T-cell (primary cell): ENCODE results near the gene ATP6V0E1. TPM values are rescaled to one million over a fixed set of nuclear protein-coding genes. Genes with fewer than 3 reads are reported as not detected.
A peak's percentile ranks its signal among the peaks of the same experiment; 100 is the strongest.
"Not testable (repeated sequence)": the region's sequence is repeated elsewhere in the genome, so short reads cannot be mapped to it uniquely, and the experiment has no call there.

Source experiments
- ATAC-seq, 4 experiments: fragments of 200-7000 bp in 3 of 4; fragments of 150-1000 bp in 1 of 4; cut with Tn5 transposase; replicated peaks in 1 of 4; 1 replicate in 3 of 4; 2 replicates in 1 of 4; pipeline ENCODE4 v1.10.0; 2021; ENCODE audit warnings: moderate library complexity in 3 of 4, mild to moderate bottlenecking in 2 of 4, moderate number of reproducible peaks in 1 of 4
- CTCF ChIA-PET, 2 donors: fragments of 300-600 bp; sonication (Branson Sonifier 250); formaldehyde crosslinking; loops; one replicate each; lab custom pipeline; 2022; ENCODE audit warnings: antibody characterized with exemption in 2 of 2; lab: Charles Lee
- POLR2A ChIA-PET, 2 donors: fragments of 300-600 bp; sonication (Branson Sonifier 250); formaldehyde crosslinking; loops; one replicate each; lab custom pipeline; 2022; ENCODE audit warnings: antibody characterized with exemption in 2 of 2; lab: Charles Lee
- DNase-seq, 35 experiments: peaks; one replicate each; pipeline versions ENCODE4 v3.0.0 to v3.0.0-alpha.2; 2013 to 2023
- H3K27ac ChIP-seq: one replicate; pipeline ENCODE4 v1.5.1; 2013; ENCODE audit warnings: low read length
- H3K27me3 ChIP-seq, 2 experiments: replicated peaks in 1 of 2; 1 replicate in 1 of 2; 2 replicates in 1 of 2; pipeline versions ENCODE4 v1.6.1 to v1.7.0; 2013; ENCODE audit warnings: low read length in 1 of 2, mixed read lengths in 1 of 2; ENCODE audit not compliant: control insufficient read depth in 2 of 2, insufficient read depth in 2 of 2; ENCODE audit errors: extremely low read depth in 1 of 2
- H3K36me3 ChIP-seq, 2 donors: 1 replicate in 1 of 2; 2 replicates in 1 of 2; pipeline versions ENCODE4 v1.6.1 to v1.7.0; 2013; ENCODE audit warnings: low read length in 1 of 2; ENCODE audit not compliant: control insufficient read depth in 2 of 2, insufficient read depth in 1 of 2; ENCODE audit errors: extremely low read depth in 1 of 2
- H3K4me1 ChIP-seq, 2 experiments: 1 replicate in 1 of 2; 2 replicates in 1 of 2; pipeline versions ENCODE4 v1.6.1 to v1.7.0; 2013; ENCODE audit warnings: low read length in 2 of 2, mixed read lengths in 1 of 2; ENCODE audit not compliant: insufficient read depth in 2 of 2, control insufficient read depth in 1 of 2; ENCODE audit errors: extremely low read depth in 1 of 2
- H3K4me3 ChIP-seq, 2 donors: 1 replicate in 1 of 2; 2 replicates in 1 of 2; pipeline versions ENCODE4 v1.5.1 to v1.7.0; 2013; ENCODE audit warnings: mild to moderate bottlenecking in 2 of 2, low read length in 1 of 2, moderate library complexity in 1 of 2; ENCODE audit not compliant: control insufficient read depth in 1 of 2; ENCODE audit errors: extremely low read depth in 1 of 2
- H3K9me3 ChIP-seq: 2 replicates; pipeline ENCODE4 v1.7.0; 2013
- H3K27ac Mint-ChIP-seq, 2 donors: one replicate each; pipeline ENCODE4 v1.8.0; 2020 to 2021; ENCODE audit warnings: mild to moderate bottlenecking in 2 of 2, mixed read lengths in 2 of 2
- H3K27me3 Mint-ChIP-seq, 2 donors: one replicate each; pipeline ENCODE4 v1.8.0; 2021 to 2022; ENCODE audit warnings: mixed read lengths in 2 of 2
- H3K36me3 Mint-ChIP-seq: one replicate; pipeline ENCODE4 v1.8.0; 2021; ENCODE audit warnings: mixed read lengths
- H3K4me1 Mint-ChIP-seq, 3 donors: one replicate each; pipeline ENCODE4 v1.8.0; 2020 to 2022; ENCODE audit warnings: mixed read lengths in 3 of 3, mild to moderate bottlenecking in 1 of 3
- H3K4me3 Mint-ChIP-seq, 3 donors: one replicate each; pipeline ENCODE4 v1.8.0; 2020 to 2022; ENCODE audit warnings: mild to moderate bottlenecking in 3 of 3, mixed read lengths in 3 of 3, moderate library complexity in 3 of 3
- H3K9me3 Mint-ChIP-seq, 3 donors: one replicate each; pipeline ENCODE4 v1.8.0; 2020 to 2022; ENCODE audit warnings: mixed read lengths in 3 of 3
- WGBS: methylation state at CpG from one replicate; pipeline ENCODE4 v1.1.5; 2013; ENCODE audit warnings: missing lambda C conversion rate; ENCODE audit not compliant: insufficient coverage; 5-methylcytosine and 5-hydroxymethylcytosine counted together
- total RNA-seq, 35 experiments: library from RNA in 6 of 35; stranded (reverse) in 6 of 35; fragments of 120-200 nt in 1 of 35; gene quantifications; one replicate each; pipeline versions ENCODE4 v1.2.1 to v1.2.4 and lab custom pipeline; 2013 to 2026

ATP6V0E1 gene
- total RNA-seq, 5 donors from 2014 or later (not counting 1 experiment from before 2014, with no cell fraction given) = 81.6 to 156 (median 132) TPM

DNA sequence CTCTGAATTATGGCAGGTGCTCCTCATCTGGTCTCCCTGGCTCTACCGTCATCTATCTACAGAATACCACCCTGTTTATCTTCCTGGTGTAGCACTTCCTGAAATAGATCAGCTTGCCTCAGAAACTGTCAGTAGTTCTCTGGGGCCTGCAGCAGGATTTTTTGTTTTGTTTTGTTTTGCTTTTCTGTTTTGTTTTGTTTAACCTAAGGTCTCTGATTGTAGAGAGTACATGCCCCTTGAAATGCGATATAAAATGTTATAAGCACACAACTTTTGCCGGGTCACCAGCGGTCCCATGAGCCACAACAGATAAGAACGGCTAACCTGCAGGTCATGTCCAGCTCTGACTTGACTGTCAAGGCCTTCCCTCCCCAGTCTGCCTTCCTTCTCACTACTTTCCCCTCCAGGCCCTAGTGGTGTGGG lies 45.9 kb downstream of the ATP6V0E1 start:
- POLR2A ChIA-PET = no interaction called here
- H3K4me1 ChIP-seq = peaks cover 12 to 23% of the 10 kb centered on the region in 2 experiments
- CTCF ChIA-PET = interaction anchor here in 1 of 2 donors (0.5 to 1.0 kb wide), 2 partner anchors 29 to 50 kb away, joined by 3 read pairs; no protein-coding TSS in a partner anchor
- Mint-ChIP-seq H3K9me3 (no peaks in the 10 kb centered on the region), H3K27me3 (no peaks in the 10 kb centered on the region), H3K36me3 (peaks cover 5% of the 10 kb centered on the region), H3K4me3 (no peak overlapping the region), H3K4me1 (peaks cover 13 to 27% (median 19%) of the 10 kb centered on the region in 3 donors), H3K27ac (no peak overlapping the region)
- no peaks in the 10 kb centered on the region for H3K36me3 ChIP-seq
- WGBS = 84% methylated on average over 3 of the region's 5 CpGs
- ATAC-seq (peak; percentile 57 to 75 (median 68)), DNase-seq (peak in 1 of 35 experiments; percentile 21)
- no peaks in the 10 kb centered on the region for H3K9me3 ChIP-seq
- no peaks in the 10 kb centered on the region for H3K27me3 ChIP-seq
- peak overlapping the region; percentile 25 for H3K27ac ChIP-seq
- H3K4me3 ChIP-seq = no peak overlapping the region

DNA sequence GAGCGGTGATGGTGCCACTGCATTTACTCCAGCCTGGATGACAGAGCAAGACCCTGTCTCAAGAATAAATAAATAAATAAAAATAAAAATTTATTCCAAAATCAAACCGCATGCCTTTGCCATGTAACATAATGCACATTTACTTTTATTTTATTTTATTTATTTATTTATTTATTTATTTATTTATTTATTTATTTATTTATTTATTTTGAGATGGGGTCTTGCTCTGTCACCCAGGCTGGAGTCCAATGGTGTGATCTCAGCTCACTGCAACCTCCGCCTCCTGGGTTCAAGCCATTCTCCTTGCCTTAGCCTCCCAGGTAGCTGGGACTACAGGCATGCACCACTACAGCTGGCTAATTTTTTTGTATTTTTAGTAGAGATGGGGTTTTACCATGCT lies 48.5 kb downstream of the ATP6V0E1 start:
- CTCF ChIA-PET = interaction anchor here (0.7 to 1.0 kb wide), 2 partner anchors 10 to 157 kb away, joined by 4 to 12 read pairs; no protein-coding TSS in a partner anchor

DNA sequence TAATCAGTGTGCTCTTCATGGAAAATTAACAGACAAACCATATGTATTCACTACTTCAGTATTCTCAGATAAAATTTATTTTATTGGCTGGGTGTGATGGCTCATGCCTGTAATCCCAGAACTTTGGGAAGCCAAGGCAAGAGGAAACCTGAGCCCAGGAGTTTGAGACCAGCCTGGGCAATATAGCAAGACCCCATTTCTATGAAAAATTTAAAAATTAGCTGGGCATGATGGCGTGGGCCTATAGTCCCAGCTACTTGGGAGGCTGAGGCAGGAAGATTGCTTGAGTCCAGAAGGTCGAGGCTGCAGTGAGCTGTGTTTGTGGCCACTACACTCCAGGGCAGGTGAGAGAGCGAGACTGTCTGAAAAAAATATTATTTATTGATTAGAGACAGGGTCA lies 49.2 kb downstream of the ATP6V0E1 start:
- no peaks in the 10 kb centered on the region for H3K27me3 Mint-ChIP-seq
- H3K4me1 Mint-ChIP-seq = peaks cover 44 to 47% (median 45%) of the 10 kb centered on the region in 3 donors
- ChIA-PET POLR2A (no interaction called here), CTCF (no interaction called here)
- no peak overlapping the region for H3K4me3 Mint-ChIP-seq
- H3K36me3 Mint-ChIP-seq = peaks cover 17% of the 10 kb centered on the region
- DNase-seq (no peak), ATAC-seq (no peak)
- Histone ChIP-seq H3K4me1 (peaks cover 26 to 46% of the 10 kb centered on the region in 2 experiments), H3K4me3 (no peak overlapping the region), H3K36me3 (no peaks in the 10 kb centered on the region), H3K9me3 (no peaks in the 10 kb centered on the region), H3K27me3 (no peaks in the 10 kb centered on the region), H3K27ac (no peak overlapping the region)
- peak overlapping the region; percentile 96 to 99 for H3K27ac Mint-ChIP-seq
- WGBS = 100% methylated on average over 2 of the region's 3 CpGs
- no peaks in the 10 kb centered on the region for H3K9me3 Mint-ChIP-seq

More for the DNA sequence above, 48.5 kb downstream of the ATP6V0E1 start:
- DNase-seq, ATAC-seq, POLR2A ChIA-PET, H3K27ac ChIP-seq, H3K9me3 Mint-ChIP-seq, H3K27me3 Mint-ChIP-seq, H3K4me3 Mint-ChIP-seq, H3K4me3 ChIP-seq, H3K36me3 ChIP-seq, H3K9me3 ChIP-seq, H3K27me3 ChIP-seq: not testable (repeated sequence)
- H3K4me1 Mint-ChIP-seq = peaks cover 39 to 41% (median 41%) of the 10 kb centered on the region in 3 donors
- H3K36me3 Mint-ChIP-seq = peaks cover 17% of the 10 kb centered on the region
- peak overlapping the region; percentile 96 to 99 for H3K27ac Mint-ChIP-seq
- H3K4me1 ChIP-seq = peaks cover 27 to 47% of the 10 kb centered on the region in 2 experiments
- WGBS = 100% methylated on average over 1 of the region's 3 CpGs

DNA sequence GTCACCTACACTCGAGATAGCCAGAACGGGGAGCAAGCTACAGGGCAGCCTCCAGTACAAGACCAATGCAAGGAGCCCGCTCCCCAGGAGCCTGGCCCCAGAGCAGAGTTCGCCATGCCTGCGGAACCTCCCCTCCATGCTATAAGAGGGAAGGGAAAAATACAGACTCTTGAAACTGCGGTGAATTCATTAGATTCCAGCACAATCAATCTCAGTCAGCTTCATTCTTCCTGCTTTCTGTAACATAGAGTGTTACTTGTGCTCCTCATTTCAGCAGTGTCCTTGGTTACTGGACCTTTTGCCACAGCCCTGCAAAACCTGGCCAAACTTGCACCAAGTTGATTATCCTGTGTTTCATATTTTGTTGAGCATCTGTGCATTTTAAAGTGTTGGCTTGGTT lies 50.4 kb downstream of the ATP6V0E1 start:
- Histone ChIP-seq H3K27ac (peak overlapping the region; percentile 84), H3K4me3 (no peak overlapping the region), H3K9me3 (no peaks in the 10 kb centered on the region), H3K36me3 (no peaks in the 10 kb centered on the region), H3K4me1 (peaks cover 19 to 41% of the 10 kb centered on the region in 2 experiments), H3K27me3 (no peaks in the 10 kb centered on the region)
- WGBS = 92% methylated on average over 2 of the region's 6 CpGs
- ChIA-PET POLR2A (no interaction called here), CTCF (interaction anchor here (0.6 kb wide), 2 partner anchors 23 to 29 kb away, joined by 3 read pairs; no protein-coding TSS in a partner anchor)
- H3K27me3 Mint-ChIP-seq = no peaks in the 10 kb centered on the region
- DNase-seq = no peak
- H3K4me1 Mint-ChIP-seq = peaks cover 47 to 55% (median 48%) of the 10 kb centered on the region in 3 donors
- H3K4me3 Mint-ChIP-seq = peak overlapping the region in 1 of 3 donors; percentile 63
- peaks cover 17% of the 10 kb centered on the region for H3K36me3 Mint-ChIP-seq
- peak overlapping the region; percentile 96 to 99 for H3K27ac Mint-ChIP-seq
- no peaks in the 10 kb centered on the region for H3K9me3 Mint-ChIP-seq
- no peak for ATAC-seq

DNA sequence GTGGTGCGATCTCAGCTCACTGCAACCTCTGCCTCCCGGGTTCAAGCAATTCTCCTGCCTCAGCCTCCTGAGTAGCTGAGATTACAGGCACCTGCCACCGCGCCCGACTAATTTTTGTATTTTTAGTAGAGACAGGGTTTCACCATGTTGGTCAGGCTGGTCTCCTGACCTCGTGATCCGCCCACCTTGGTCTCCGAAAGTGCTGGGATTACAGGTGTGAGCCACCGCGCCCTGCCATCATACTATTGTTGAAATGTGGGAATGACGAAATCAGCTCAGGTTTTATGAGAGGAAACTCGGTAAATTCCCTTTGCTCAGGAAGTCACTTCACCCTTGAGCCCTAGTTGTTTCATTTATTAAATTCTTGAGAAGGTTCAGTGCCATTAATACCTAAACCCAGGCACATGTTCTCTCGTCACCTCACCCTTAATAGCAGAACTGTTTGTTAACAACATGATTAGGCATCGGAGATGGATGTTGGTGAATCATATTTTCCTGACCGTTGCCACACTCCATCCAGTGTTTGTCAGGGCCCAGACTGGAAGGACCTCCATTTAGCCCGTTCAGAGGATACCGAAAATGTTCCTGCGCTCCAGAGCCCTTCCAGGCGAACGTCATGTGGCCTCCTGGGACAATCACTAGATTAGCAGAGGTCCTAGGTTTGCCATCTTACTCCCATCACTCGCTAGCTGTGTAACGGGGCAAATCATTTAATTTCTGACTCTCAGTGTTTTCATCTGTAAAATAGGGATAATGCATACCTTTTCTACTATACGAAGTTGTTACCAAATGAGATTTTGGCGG lies 52.5 kb downstream of the ATP6V0E1 start:
- Mint-ChIP-seq H3K27me3 (no peaks in the 10 kb centered on the region), H3K9me3 (no peaks in the 10 kb centered on the region), H3K4me1 (peaks cover 60 to 70% (median 61%) of the 10 kb centered on the region in 3 donors), H3K4me3 (peak overlapping the region; percentile 63 to 77 (median 76)), H3K36me3 (peaks cover 17% of the 10 kb centered on the region), H3K27ac (peak overlapping the region; percentile 96 to 99)
- POLR2A ChIA-PET = no interaction called here
- Histone ChIP-seq H3K4me1 (peaks cover 15 to 37% of the 10 kb centered on the region in 2 experiments), H3K9me3 (no peaks in the 10 kb centered on the region), H3K27me3 (no peaks in the 10 kb centered on the region), H3K4me3 (peak overlapping the region in 1 of 2 donors; percentile 34), H3K36me3 (no peaks in the 10 kb centered on the region), H3K27ac (peak overlapping the region; percentile 84)
- ATAC-seq = peak in 1 of 4 experiments; percentile 29
- WGBS = 49% methylated on average over 5 of the region's 24 CpGs
- CTCF ChIA-PET = interaction anchor here (0.6 to 1.3 kb wide), 2 partner anchors 9 to 52 kb away, joined by 5 to 6 read pairs; partner anchors contain the start of gene ATP6V0E1 (in 1 of the 2)
- peak in 1 of 35 experiments; percentile 32 for DNase-seq

DNA sequence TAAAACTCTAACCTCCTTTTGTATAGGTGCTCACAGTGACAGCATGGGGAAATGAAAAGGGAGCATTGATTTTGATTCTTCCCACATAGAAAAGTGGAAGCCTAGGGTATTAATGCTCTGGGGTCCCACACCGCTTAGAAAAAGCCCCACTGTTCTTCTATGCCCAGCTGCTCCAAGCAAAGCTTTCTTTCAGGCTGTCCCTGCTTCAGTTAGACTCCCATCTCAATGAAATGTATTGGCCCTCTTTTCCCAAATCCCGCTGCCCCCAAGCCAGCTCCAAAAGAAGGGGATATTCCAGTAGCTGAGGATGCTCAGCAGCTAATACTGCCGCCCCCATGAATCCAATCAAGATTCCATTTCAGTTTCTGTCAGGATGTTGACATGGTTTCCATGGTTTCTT lies 55.6 kb downstream of the ATP6V0E1 start:
- H3K9me3 Mint-ChIP-seq = no peaks in the 10 kb centered on the region
- no peaks in the 10 kb centered on the region for H3K27me3 Mint-ChIP-seq
- Histone ChIP-seq H3K27me3 (no peaks in the 10 kb centered on the region), H3K9me3 (no peaks in the 10 kb centered on the region), H3K36me3 (no peaks in the 10 kb centered on the region), H3K4me3 (no peak overlapping the region), H3K4me1 (peaks cover 15 to 34% of the 10 kb centered on the region in 2 experiments), H3K27ac (no peak overlapping the region)
- ChIA-PET CTCF (interaction anchor here in 1 of 2 donors (0.5 kb wide), 1 partner anchor 88 kb away, joined by 3 read pairs; no protein-coding TSS in a partner anchor), POLR2A (interaction anchor here (0.5 to 1.0 kb wide), 2 partner anchors 56 kb away, joined by 3 to 4 read pairs; partner anchors contain the start of gene ATP6V0E1 (in 1 of the 2))
- H3K4me3 Mint-ChIP-seq = no peak overlapping the region
- H3K27ac Mint-ChIP-seq = peak overlapping the region; percentile 76 to 99
- DNase-seq (no peak), ATAC-seq (no peak)
- 80% methylated on average over 1 of the region's 3 CpGs for WGBS
- peaks cover 47 to 57% (median 56%) of the 10 kb centered on the region in 3 donors for H3K4me1 Mint-ChIP-seq
- peaks cover 15% of the 10 kb centered on the region for H3K36me3 Mint-ChIP-seq
